CD4-positive, alpha-beta T cell treated with Interleukin-6 at 100 ng/mL for 8 hours (primary cell): ENCODE data around the gene GBA2.

Experiments
- DNase-seq: peaks from one replicate; pipeline ENCODE4 v3.0.0-alpha.2; 2020; ENCODE audit warnings: mixed read lengths, low spot score

The GBA2 gene

DNA sequence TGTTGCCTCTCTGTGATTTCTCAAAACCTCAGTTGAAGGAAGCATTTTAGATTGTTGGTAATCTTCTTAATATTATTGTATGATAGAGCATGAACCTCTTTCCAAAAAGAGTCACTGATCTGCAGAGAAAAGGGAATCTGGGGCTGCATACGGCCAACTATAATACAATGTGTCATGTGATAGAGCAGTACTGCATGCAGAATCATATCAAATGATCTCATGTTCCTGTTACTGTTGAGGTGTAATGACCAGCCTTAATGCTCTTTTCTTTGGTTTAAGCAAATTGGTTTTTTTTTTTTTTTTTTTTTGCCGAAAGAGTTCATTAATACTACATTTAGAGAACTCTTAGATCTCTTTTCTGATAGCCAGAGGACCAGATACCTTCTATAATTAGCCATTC, 18.0 kb upstream of the GBA2 start:
- no peak for DNase-seq

DNA sequence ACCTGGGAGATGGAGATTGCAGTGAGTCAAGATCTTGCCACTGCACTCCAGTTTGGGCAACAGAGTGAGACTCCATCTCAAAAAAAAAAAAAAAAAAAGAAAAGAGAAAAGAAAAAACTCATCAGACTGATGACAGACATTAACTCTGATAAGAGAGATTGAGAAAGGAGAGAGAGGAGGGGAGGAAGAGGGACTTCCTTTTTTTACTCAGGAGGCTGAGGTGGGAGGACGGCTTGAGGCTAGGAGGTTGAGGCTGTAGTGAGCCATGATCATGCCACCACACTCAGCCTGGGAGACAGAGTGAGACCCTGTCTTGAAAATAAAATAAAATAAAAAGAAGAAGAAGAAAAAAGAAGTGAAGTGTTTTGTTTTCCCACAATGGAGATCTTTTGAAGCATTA, 14.8 kb upstream of the GBA2 start:
- DNase-seq, result no peak

DNA sequence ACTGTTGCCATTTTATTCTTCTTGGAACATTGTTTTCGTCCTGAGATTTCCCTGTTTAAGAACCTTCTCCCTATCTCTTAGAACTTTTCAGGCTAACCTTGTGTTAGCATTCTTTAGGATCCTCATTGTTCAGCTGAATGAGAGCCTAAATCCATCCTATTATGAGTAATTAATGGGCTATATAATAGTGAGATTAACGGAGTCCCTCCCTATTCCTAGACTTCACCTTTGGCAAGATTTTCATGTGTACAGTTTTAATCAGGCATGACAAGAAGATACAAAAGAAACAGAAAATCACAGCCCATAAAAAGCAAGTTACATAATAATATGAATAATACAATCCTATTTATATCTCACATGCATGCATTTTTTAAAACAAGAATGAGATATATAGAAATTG, 14.2 kb upstream of the GBA2 start:
- DNase-seq, result no peak

DNA sequence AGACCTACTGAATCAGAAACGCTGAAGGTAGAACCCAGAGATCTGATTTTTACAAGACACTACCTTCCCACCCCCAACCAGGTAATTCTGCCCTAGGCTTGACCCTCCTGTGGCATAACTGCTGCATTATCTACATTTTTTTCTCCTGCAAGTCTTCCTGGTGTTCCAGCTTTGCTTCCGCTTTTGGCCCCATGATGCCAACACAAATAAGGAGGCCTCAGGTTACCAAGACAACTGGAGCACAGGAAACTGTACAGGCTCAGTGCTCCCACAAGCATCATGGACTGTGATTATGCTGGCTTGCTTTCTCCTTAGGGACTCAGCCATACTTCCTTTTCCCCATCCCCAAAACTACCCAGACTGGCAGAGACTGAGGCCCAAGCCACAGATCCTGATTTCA, 11.6 kb upstream of the GBA2 start:
- no peak for DNase-seq

DNA sequence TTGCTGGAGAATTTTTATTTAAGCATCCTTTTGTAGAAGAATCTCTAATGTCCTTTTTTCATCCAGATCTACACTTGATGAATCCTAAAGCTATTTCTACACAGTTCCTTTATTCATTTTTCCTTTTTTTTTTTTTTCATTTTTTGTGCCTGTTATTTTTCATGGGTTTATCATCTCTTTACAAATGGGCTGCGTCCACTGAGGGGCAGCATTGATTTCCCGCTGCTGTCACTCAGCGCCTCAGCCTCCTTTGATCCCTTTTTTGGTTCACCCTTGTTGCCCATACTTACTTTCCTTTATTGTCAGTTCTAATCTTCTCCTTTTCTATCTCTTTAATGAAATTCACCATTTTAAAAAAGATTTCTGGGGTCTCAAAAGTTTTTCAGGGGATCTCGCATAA, 10.8 kb upstream of the GBA2 start:
- no peak for DNase-seq

DNA sequence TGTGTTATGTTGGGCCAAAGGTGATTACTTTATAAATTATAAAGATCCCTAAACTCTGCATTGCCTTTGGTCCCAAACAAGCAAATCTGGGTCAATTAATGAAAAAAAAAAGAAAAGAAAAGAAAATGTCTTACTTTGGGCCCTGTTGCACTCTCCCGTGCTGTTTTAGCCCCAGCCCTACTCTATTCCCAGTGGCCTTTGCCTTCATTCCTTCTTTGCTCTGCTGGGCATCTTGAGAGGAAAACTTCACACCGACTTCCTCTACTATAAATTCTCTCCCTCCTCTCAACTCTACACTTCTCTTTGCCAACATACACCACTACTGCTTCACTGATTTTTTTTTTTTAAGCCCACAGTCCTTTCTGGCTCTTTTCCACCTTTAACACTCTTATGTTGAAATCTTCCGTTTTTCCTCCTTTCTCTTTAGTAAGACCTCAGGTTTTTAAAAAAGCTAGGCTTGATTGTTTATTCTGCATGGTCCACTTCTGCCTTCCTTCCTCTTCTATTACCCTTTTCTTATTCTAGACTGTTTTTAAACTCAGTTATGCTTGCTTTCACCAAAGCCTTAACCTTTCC, 9.5 kb upstream of the GBA2 start:
- DNase-seq, result no peak

DNA sequence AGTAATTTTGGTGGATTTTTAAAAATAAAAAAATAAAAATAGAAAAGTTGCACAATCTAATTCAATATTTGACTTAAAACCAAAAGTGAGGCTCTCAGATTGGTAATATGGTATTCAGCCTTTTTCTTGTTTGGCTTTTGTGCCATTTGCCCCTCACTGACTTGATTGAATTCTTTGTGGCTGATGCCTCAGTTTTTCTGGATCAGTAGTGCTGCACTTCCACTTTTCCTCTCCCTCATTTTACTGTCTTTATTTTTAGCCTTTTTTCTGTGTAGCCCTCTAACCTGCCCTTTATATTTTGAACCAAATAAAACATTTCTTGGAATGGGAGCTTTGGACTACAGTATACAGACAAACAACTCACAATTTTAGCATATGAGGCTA, 8.9 kb upstream of the GBA2 start:
- no peak for DNase-seq

DNA sequence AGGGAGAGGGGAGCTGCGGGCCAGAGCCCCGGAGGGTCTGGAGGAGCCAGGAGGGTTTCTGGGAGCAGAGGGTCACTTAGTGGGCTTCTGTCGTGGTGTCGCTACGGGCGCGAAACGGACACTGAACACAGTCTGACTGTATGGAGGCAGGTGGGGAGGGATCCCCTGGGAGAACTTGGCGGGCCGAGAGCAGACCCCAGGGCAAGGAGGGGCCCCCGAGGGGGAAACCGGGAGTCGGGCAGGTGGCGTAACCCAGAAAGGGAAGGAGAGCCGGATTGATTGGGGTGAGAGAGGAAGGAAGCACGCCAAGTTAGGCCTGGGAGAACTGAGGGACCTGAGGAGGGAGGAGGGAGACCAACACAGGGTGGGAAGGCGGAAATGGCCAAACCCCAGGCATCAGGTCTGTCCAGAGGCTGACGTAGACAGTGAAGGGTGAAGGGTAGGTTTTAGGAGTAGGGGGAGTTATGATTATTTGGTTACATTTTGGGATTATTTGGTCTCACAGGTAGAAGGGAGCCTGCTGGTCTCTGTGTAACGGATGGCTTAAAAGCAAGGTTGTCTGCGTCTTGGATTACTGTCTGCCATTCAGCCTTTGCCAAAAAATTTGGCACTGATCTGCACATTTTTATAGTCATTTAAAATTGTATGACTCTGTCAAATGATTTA, 8.3 kb upstream of the GBA2 start:
- no peak for DNase-seq

DNA sequence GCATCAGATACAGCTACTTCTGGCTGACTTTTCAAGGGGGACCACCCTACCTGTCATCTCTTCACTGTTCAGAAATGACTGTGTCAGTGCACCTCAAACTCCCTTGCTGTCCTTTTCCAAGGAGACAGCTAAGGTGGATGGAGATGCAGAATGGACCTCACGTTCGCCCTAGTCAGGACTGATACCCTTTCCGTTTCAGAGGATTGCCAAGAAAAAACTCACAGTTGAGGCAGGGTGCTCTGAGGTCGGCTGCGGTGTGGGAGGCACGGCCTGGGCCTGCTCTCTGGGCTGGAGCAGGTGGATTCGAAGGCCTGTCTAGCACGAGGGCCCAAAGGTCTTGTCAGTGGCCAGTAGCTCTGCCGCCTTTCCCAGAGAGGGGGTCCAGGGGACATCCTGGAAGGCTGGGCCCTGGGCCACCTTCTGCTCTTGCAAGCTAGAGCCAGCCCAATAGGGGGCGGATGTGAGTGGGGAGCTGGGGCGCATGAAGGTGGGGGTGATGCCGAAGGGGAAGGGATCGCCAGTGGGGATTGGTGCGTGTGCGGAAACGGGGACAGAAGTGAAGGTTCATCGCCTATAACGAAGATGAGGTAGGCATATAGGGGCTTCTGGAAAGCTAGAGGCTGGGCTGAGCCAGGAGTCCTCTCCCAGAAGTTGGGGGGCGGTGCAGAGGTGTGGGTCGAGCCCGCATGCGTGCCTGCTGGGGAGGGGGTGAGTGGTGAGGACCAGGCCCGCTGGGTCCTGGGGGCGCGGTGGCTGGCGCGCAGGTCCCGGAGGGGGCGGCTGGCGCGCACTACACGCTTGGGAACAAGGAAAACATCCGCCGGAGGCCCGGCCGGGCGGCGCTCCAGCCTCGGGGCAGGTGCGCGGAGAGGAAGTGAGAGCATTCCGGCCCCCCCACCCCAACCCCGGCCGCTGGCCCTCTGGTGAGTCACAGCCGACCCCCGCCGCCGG, 7.5 kb upstream of the GBA2 start:
- peak; percentile 76 for DNase-seq

DNA sequence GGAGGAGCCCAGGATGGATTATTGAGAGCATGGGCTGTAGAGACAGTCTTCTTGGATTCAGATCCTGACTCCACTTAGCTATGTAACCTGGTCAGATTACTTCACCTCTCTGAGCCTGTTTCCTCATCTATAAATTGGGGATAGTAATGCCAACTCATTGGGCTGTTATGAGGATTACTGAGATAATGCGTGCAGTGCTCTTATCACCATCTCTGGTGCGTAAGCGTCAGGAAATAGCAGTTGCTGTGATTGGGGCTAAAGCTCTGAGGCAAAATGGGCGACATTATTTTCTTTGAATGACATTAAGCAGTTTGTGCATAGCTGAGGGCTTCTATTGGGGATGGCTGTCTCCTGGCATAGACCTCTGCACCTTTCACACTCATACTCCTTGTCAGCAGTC, 6.0 kb upstream of the GBA2 start:
- DNase-seq, result no peak

DNA sequence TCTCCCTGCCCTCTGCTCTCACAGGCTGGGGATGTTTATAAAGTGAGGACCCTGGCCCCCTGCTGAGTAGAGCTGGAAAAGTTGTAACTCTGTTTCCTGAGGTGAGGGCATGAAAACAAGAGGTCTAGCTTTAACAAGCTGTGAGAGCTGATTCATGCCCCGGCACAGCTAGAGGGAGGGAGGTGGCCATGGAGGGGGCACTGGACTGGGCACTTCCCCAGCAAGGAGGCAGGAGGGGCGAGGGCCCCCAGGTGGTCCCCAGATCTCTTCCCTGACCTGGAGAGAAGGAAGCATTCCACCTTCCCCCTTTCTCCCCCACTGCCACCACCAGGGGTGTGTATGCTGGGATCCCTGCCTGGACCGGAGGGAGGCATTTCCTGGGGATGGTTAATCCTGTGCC, 5.2 kb upstream of the GBA2 start, which contains the start of gene MSMP:
TSS of gene MSMP (minus strand) at position 13 of the 400 bp plus-strand sequence. CDS start 147 bp downstream, outside the sequence.
- no peak for DNase-seq

DNA sequence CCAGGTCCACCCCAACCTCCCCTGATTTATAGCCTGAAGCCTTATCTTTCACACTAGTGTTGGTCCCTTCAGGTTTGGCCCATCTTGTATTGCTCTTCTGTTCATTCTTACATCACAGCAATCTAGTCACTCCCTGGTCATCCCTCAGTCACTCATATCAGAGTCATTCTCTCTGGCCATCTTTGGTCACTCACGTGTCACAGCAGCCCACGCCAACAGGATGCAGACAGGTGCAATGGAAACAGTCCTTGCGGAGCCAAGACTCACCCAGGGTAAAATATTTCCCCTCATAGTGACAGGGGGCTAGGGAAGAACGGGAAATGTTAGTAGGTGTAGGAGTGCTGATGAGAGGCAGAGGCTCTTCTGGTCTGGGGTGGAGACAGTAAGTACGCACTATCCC, 4.4 kb upstream of the GBA2 start:
- DNase-seq, result no peak

DNA sequence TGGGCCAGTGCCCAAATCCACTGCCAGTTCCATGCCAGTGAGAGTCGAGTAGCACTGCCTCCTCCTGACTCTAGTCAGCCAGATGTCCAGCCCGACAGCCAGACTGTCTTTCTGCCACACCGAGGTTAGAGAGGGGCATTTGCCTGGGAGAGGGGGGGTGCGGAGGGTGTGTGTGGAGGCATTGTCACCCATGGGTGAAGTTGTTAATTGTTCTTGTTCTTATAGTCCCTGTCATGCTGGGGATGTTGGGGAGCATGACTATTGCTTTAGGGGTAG, 1.2 kb upstream of the GBA2 start:
- DNase-seq, result no peak

DNA sequence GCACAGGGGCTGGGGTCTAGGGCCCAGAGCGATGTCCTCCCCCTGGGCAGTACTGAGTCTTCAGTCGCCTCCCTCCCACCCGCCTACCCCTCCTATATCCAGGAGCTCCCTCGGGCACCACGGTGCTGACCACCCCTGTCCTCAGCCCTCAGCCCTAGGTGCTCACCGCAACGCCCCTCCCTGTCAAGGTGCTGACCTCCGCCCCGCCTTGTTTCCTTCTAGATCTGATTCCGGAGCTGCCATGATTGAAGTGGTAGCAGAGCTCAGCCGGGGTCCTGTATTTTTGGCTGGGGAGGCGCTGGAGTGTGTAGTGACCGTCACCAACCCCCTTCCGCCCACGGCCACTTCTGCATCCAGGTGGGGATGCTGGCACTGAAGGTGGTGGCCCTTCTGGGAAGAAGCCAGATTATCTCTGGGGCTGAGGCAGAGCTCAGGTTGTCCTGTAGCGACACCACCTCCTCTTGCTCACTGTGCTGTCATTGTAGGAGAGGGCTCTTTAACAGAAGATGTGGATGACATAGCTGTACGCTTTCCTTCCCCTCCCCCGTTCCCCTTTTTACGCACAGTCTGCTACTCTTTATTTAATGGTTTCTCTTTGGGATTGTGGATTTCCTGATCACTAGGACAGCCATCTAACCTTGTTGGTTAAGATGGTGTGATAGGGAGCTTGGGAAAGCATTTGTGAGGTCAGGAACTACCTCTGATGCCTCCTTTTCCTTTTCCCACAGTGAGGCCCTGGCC, 657 bp upstream of the GBA2 start:
- DNase-seq, result peak; percentile 45

DNA sequence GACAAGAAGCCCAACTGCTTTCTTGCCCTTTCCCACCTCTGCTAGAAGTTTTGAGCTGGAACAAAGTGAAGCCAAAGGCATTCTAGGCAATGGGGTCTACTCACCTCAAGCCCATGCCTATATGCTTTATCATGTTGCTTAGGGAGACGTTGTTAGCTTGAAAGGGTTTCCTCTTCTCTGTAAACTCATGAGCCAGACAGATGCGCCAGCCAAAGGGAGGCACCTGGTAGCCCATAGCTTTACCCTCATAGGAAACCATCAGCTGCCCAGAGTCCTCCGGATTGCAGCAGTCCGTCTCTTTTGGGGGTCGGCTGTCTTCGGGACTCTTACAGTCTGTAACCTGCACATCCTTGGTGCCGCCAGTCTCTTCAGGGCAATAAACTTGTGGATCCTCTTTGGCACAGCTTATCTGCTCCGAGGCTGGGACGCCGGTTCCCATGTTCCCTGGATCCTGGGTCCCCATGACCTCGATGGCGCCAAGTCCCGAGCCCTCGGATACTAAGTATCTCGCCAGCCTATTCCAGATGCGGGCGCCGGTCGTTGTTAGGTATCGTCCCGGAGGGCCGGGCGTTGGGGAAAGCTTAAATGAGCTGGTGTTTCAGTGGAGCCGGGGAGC, 678 bp downstream of the GBA2 start:
- DNase-seq, result no peak

DNA sequence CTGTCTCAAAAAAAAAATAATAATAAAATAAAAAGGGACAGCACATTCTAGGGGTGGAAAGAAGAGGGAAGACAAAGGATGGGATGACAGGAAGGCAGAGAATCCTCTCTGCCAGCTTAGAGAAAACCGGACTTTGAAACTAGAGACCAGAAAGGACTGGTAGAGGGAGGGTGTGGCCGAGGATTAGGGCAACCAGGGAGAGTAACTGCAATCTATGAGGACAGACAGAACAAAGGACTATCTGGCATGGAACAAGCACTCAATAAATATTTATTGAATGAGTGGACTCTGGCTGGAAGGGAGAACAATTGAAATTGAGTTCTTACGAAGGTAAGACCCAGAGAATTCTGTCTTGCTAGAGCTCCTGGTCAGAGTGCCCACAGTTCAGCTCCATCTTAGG, 2.4 kb downstream of the GBA2 start:
- DNase-seq, result no peak

DNA sequence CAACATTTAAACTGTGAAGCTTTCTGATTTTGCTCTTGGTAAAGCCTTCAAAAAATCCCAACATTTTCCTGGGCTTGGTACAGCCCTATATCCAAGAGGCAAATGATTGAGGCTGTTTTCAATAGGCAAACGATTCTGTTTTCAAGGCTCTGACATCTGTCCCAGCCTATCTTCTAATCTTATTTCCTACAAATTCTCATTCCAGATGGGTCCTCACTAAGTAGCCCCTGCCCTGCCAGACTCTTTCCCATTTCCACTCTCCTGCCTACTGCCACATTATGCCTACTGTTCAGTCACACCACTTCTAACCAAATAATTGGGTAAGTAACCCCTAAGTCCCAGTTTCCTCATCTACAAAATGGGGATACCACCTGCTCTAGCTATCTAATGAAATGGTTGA, 3.5 kb downstream of the GBA2 start:
- DNase-seq, result no peak

DNA sequence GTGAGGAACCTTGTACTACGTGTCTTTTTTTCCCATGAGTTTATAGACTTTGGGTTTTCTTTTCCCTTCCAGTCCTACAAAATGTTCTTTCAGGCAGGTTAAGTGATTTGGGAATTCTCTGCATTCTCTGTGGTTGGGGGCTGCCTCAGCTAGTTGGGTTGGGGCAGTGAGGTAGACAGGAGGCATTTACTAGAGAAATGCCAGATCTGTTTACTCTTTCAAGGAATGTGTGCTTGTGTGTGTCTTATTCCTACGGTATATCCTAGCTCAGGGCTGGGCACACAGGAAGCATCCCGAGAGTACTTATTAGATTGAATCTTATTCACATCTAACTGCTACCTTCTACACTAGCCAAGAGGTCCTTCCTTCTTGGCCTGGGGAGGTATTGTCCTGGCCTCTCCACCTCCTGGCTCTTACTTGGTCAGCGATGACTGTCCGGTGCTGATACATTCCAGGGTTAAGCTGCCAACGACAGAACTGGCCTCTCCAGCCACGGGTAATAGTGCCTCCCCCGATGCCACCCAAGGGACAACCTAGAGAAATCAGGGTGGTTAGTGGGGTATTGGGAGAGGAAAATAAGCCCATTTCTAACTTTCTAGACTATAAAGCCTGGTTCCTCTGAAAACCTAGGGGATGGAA, 5.0 kb downstream of the GBA2 start:
- no peak for DNase-seq

DNA sequence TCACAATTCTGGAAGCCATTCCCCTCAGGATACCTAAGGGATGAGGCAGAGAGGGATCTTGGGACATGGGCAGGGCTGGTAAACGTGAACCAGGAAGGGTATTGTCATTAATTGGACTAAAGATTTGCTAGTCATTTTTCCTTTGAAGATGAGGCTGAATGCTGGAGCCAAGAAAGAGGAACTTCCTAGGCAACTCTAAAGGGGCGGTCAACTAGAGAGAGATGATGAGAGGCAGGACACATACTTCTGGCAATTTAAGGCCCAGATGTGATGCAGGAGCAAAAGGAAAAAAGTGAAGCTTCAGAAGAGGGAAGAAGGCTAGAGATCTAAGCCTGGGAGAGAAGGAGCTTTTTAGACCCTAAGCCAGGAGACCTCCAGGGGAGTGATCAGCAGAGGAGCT, 5.6 kb downstream of the GBA2 start:
- no peak for DNase-seq

DNA sequence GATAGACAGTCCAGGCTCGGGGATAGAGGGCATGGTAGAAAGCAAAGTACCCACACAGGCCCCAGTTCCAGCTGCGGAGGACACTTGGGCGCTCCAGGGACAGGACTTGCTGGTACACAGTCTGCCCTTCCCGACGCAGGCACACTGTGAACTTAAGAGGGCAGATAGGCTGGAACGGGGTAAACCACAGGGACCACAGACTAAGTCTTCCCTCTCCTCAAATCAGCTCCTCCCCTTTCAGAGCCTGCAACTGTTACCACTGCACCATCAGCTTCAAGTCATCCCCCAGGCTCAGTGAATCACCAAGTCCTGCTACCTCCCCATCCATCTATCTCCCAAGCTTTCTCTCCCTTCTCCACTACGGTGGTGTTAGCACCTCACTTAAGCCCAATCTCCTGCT, 7.3 kb downstream of the GBA2 start:
- DNase-seq, result no peak

DNA sequence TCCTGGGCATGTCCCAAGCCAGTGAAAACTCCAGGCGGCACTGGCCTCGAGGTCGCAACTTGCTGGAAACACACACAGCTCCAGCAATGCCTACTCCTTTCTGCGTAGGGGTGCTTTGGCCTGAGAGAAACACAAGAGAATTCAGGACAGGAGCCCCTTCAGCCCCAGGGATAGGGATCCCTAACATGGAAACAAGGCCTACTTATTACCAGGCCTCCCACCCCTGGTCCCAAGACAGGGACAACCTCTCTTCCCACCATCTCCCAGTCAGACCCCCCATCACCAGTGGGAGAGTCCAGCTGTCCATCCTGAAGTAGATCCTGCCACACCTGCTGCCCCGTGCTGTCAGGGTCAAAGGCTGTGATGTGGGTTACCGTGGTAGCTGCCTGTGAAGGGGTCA, 8.8 kb downstream of the GBA2 start:
- DNase-seq, result no peak

DNA sequence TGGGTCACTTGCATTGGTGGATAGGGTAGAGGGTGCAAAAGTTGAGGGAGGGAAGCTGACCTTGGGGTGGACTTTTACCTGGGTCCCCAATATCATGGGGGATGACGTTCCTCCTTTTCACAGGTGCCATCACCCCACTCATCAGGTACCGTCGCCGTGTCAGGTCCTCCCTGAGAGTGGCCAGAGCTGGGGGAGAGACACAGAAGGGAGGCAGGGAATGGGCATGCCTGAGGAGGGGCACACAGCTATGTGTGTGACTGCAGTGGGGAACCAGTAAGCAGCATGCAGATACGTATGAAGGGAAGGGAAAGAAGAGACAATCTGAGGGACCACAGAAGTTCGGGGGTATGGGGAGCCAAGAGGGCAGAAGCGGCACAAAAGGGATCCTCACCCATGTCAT, 10.1 kb downstream of the GBA2 start:
- no peak for DNase-seq
